Motor neuron (in vitro differentiated cells): ENCODE measurements around the gene ARL5B. TPM values are rescaled to one million over a fixed set of nuclear protein-coding genes. Genes with fewer than 3 reads are reported as not detected.

Experiments
- ATAC-seq, 8 experiments: fragments of 200-7000 bp; cut with Tn5 transposase; replicated peaks in 6 of 8; 2 replicates each; pipeline ENCODE4 v1.8.0; 2021; ENCODE audit warnings: mild to moderate bottlenecking in 8 of 8, moderate library complexity in 8 of 8
- H3K27ac ChIP-seq, 2 donors: fragments of 250-450 bp; sonication (Bioruptor Pico); 2 replicates each; pipeline ENCODE4 v1.9.0; 2021; ENCODE audit warnings: antibody characterized with exemption in 2 of 2, mild to moderate bottlenecking in 2 of 2, moderate library complexity in 1 of 2
- H3K4me1 ChIP-seq, 2 donors: fragments of 250-450 bp; sonication (Bioruptor Pico); replicated peaks in 1 of 2; 2 replicates each; pipeline ENCODE4 v1.6.1; 2021; ENCODE audit warnings: antibody characterized with exemption in 2 of 2, mild to moderate bottlenecking in 2 of 2, moderate library complexity in 1 of 2
- H3K4me3 ChIP-seq, 5 donors: fragments of 250-450 bp; sonication (Bioruptor Pico); 2 replicates each; pipeline ENCODE4 v1.9.0; 2021; ENCODE audit warnings: antibody characterized with exemption in 5 of 5, mild to moderate bottlenecking in 5 of 5, moderate library complexity in 4 of 5
- WGBS, 10 experiments: fragments of 450-650 bp; shearing (Covaris generic); methylation state at CpG; one replicate each; pipeline ENCODE4 v1.0.0; 2022; 5-methylcytosine and 5-hydroxymethylcytosine counted together
- in situ Hi-C, 9 experiments: fragments of 400-800 bp; cut with MboI; loops; one replicate each; pipeline ENCODE4 v1.15.0; 2021; ENCODE audit warnings: low sequenced_read_pairs in 9 of 9, low pct_unique_long_range_greater_than_20kb in 2 of 9; ENCODE audit not compliant: unreplicated experiment in 9 of 9
- total RNA-seq, 8 experiments: library from RNA; unstranded; fragments of 300-600 nt; gene quantifications; 2 replicates each; pipeline versions ENCODE4 v1.2.3 to v1.2.4, GENCODE V29; 2022

ARL5B gene
- total RNA-seq, 8 experiments from 2014 or later, result 9.0 to 45.7 (median 35.8) TPM

DNA sequence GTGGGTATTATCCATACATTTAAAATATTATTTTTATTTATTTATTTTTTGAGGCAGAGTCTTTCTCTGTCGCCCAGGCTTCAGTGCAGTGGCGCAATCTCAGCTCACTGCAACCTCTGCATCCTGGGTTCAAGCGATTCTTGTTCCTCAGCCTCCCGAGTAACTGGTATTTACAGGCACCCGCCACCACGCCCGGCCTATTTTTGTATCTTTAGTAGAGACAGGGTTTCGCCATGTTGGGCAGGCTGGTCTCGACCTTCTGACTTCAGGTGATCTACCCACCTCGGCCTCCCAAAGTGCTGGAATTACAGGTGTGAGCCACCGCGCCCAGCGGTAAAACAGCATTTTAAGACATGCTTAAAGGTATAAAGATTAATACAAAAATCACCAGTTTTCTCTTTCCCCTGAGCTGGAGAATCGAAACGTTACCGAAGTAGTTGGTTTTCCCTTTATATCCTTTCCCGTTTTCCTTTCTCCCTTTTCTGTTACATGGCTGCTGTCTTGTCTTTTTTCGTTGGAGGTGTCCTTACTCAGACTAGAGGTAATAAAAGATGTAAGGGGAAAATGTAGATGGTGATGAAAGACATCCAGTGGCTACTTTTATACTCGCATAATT lies 1.7 kb downstream of the ARL5B start:
- 81 to 97% (median 85%) methylated on average over 4 to 17 of the region's 19 CpGs for WGBS, 10 experiments
- in situ Hi-C loops, result loop anchor here in 1 of 9 experiments (25.0 kb wide), 1 partner anchor 149 kb away; no protein-coding TSS in a partner anchor
- ATAC-seq, result no peak
- Histone ChIP-seq H3K4me1 (peaks cover 20 to 25% of the 10 kb centered on the region in 2 donors), H3K4me3 (peak overlapping the region; percentile 80 to 96 (median 86)), H3K27ac (no peak overlapping the region)

- no peak overlapping the region for H3K27ac ChIP-seq
- WGBS, 10 experiments, result 90 to 100% (median 100%) methylated on average over 1 to 2 of the region's 2 CpGs; no CpG with 5 or more reads in 2 of the 10 experiments
- ATAC-seq, result no peak
These were observed 5.7 kb downstream of the ARL5B start for GRCh38 chr10:18664841-18665478.

GRCh38 chr10:18665815-18666558 lies 6.8 kb downstream of the ARL5B start:
- 20 to 86% (median 51%) methylated on average over 1 to 3 of the region's 3 CpGs; no CpG with 5 or more reads in 1 of the 10 experiments for WGBS, 10 experiments
- peaks cover 8 to 23% of the 10 kb centered on the region in 2 donors for H3K4me1 ChIP-seq
- in situ Hi-C loops, result loop anchor here in 1 of 9 experiments (25.0 kb wide), 1 partner anchor 154 kb away; no protein-coding TSS in a partner anchor
- no peak overlapping the region for H3K27ac ChIP-seq
- no peak overlapping the region for H3K4me3 ChIP-seq
- no peak for ATAC-seq

More at GRCh38 chr10:18664841-18665478, 5.7 kb downstream of the ARL5B start:
- H3K4me1 ChIP-seq, result peaks cover 14 to 25% of the 10 kb centered on the region in 2 donors
- H3K4me3 ChIP-seq, result no peak overlapping the region
- in situ Hi-C loops, result loop anchor here in 1 of 9 experiments (25.0 kb wide), 1 partner anchor 153 kb away; no protein-coding TSS in a partner anchor

- H3K4me3 ChIP-seq, result no peak overlapping the region
- H3K27ac ChIP-seq, result no peak overlapping the region
- in situ Hi-C loops, result loop anchor here in 1 of 9 experiments (25.0 kb wide), 1 partner anchor 155 kb away; no protein-coding TSS in a partner anchor
- 42 to 94% (median 69%) methylated on average over 2 of the region's 2 CpGs for WGBS, 10 experiments
- H3K4me1 ChIP-seq, result peaks cover 2 to 16% of the 10 kb centered on the region in 2 donors
- ATAC-seq, result peak in 4 of 8 experiments; percentile 36 to 92 (median 52)
These were observed 7.6 kb downstream of the ARL5B start for GRCh38 chr10:18666810-18667209.

GRCh38 chr10:18668026-18668425 lies 8.8 kb downstream of the ARL5B start:
- Histone ChIP-seq H3K4me1 (peaks cover 2 to 10% of the 10 kb centered on the region in 2 donors), H3K4me3 (no peak overlapping the region), H3K27ac (no peak overlapping the region)
- no peak for ATAC-seq
- 71 to 100% (median 90%) methylated on average over 1 to 2 of the region's 2 CpGs; no CpG with 5 or more reads in 2 of the 10 experiments for WGBS, 10 experiments
- in situ Hi-C loops, result loop anchor here in 1 of 9 experiments (25.0 kb wide), 1 partner anchor 156 kb away; no protein-coding TSS in a partner anchor

DNA sequence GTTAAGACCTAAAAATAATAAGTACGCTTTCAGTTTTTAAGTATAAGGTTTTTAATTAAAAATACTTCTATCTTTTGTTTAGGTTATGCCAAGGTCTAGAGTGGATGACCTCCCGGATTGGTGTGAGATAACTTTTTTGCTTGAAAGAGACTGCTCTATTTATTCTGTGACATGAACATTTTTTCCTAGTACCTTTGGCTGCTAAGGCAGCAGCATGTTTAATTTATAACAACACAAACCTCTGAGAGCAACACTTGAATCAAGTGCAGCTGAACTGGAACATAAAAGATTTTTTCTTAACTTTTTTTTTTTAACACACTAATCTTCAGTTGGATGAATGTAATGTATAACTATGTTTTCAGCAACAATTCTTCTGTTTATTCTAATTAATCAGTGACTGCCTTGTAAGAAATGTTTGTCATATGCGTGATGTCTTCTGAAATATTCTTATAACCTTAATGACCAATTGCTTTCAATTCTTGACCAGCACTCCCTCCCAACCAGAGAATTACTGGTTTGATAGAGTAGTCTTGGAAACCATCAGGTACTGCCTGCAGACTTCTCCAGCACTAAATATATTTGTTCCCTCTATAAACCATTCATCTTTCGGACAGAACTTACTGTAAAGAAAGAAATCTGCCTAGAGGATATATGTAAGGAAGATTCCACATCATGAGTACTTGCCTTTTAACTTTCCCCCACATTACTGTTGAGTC lies 16.0 kb downstream of the ARL5B start:
- no peak overlapping the region for H3K4me3 ChIP-seq
- ATAC-seq, result peak in 1 of 8 experiments; percentile 61
- no peak overlapping the region for H3K27ac ChIP-seq
- H3K4me1 ChIP-seq, result no peaks in the 10 kb centered on the region
- in situ Hi-C loops, result loop anchor here in 2 of 9 experiments (25.0 kb wide), 2 partner anchors 662 to 1137 kb away; partner anchors contain the start of gene PLXDC2 (in 1 of the 2)
- 80 to 100% (median 95%) methylated on average over 1 to 4 of the region's 4 CpGs for WGBS, 10 experiments

DNA sequence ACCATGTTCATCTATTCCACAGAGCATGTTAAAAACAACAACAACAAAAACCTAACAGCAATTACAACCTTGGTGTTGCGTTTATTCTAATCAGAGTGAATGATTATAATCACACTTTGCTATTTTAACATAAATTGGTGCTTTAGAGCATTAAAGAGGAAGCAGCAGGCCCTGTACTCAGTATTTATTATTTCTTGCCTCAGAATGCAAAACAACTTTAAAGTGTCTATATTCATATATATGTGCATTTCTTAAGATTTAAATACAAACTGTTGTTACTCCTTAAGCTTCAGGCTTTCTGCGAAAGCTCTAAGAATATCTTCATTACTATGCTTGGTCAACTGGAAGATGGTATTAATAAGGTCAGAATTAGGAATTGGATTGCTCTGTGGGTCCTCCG lies 21.5 kb downstream of the ARL5B start:
- peak in 3 of 8 experiments; percentile 40 to 59 (median 59) for ATAC-seq
- Histone ChIP-seq H3K27ac (no peak overlapping the region), H3K4me1 (no peaks in the 10 kb centered on the region), H3K4me3 (no peak overlapping the region)
- in situ Hi-C loops, result loop anchor here in 2 of 9 experiments (25.0 kb wide), 2 partner anchors 657 to 1132 kb away; partner anchors contain the start of gene PLXDC2 (in 1 of the 2)
- WGBS, 10 experiments, result 13 to 100% (median 83%) methylated on average over 1 to 3 of the region's 3 CpGs

- no peaks in the 10 kb centered on the region for H3K4me1 ChIP-seq
- ATAC-seq, result no peak
- WGBS, 10 experiments, result 7 to 86% (median 50%) methylated on average over 1 to 2 of the region's 2 CpGs; no CpG with 5 or more reads in 1 of the 10 experiments
- no peak overlapping the region for H3K4me3 ChIP-seq
- in situ Hi-C loops, result loop anchor here in 2 of 9 experiments (25.0 kb wide), 2 partner anchors 656 to 1131 kb away; partner anchors contain the start of gene PLXDC2 (in 1 of the 2)
- H3K27ac ChIP-seq, result no peak overlapping the region
These were observed 22.1 kb downstream of the ARL5B start for GRCh38 chr10:18681366-18681765.

DNA sequence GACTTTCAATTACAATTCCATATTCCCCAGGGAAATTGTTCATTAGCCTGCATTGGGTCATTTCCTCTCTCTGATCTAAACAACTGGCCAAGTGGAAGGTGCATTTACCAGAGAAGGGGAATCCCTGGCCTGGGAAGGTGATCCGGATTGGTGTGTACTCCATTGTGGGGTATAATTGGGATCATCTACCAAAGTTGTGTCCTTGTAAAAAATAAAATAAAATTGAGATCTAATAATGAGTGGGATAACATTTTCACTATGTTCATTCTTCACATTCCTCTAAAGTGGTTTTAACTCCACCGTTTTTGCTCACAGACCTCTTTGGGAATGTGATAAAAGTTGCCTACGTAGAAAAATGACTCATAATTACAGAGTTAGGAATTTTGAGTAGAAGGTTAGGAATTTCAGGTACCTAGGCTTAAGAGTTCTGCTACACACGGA lies 22.8 kb downstream of the ARL5B start:
- no peaks in the 10 kb centered on the region for H3K4me1 ChIP-seq
- no peak overlapping the region for H3K27ac ChIP-seq
- no peak overlapping the region for H3K4me3 ChIP-seq
- WGBS, 10 experiments, result 57 to 100% (median 91%) methylated on average over 2 to 4 of the region's 4 CpGs; no CpG with 5 or more reads in 2 of the 10 experiments
- in situ Hi-C loops, result loop anchor here in 2 of 9 experiments (25.0 kb wide), 2 partner anchors 655 to 1130 kb away; partner anchors contain the start of gene PLXDC2 (in 1 of the 2)
- ATAC-seq, result no peak

- Histone ChIP-seq H3K4me3 (no peak overlapping the region), H3K27ac (no peak overlapping the region), H3K4me1 (no peaks in the 10 kb centered on the region)
- WGBS, 10 experiments, result 8 to 100% (median 93%) methylated on average over 1 of the region's 1 CpG; no CpG with 5 or more reads in 4 of the 10 experiments
- in situ Hi-C loops, result loop anchor here in 2 of 9 experiments (25.0 kb wide), 2 partner anchors 654 to 1129 kb away; partner anchors contain the start of gene PLXDC2 (in 1 of the 2)
- peak in 1 of 8 experiments; percentile 15 for ATAC-seq
These were observed 24.2 kb downstream of the ARL5B start for GRCh38 chr10:18683427-18683826.

- H3K27ac ChIP-seq, result no peak overlapping the region
- ATAC-seq, result no peak
- H3K4me3 ChIP-seq, result no peak overlapping the region
- WGBS, 10 experiments, result 100% methylated on average over 1 of the region's 1 CpG; no CpG with 5 or more reads in 7 of the 10 experiments
- H3K4me1 ChIP-seq, result no peaks in the 10 kb centered on the region
- in situ Hi-C loops, result loop anchor here in 2 of 9 experiments (25.0 kb wide), 2 partner anchors 653 to 1128 kb away; partner anchors contain the start of gene PLXDC2 (in 1 of the 2)
These were observed 25.2 kb downstream of the ARL5B start for GRCh38 chr10:18684416-18684815.
